A673 (cell line): ENCODE results near the gene FCGR1A.
"Not testable (repeated sequence)": the region's sequence is repeated elsewhere in the genome, so short reads cannot be mapped to it uniquely, and the experiment has no call there.

Source experiments
- CTCF ChIP-seq: fragments of 300-800, 200-600 bp; sonication (generic); conservative IDR thresholded peaks from 2 replicates; pipeline ENCODE4 v1.5.1; 2017; ENCODE audit warnings: low read depth, mild to moderate bottlenecking, antibody characterized with exemption, low read length, moderate library complexity, mixed read lengths
- EZH2 ChIP-seq: fragments of 200-600 bp; sonication (generic); IDR thresholded peaks from 2 replicates; pipeline ENCODE4 v1.6.1; 2017; ENCODE audit warnings: borderline replicate concordance, low read depth, mild to moderate bottlenecking, mixed read lengths, antibody characterized with exemption, low read length; ENCODE audit not compliant: poor library complexity, severe bottlenecking

- TF ChIP-seq EZH2, CTCF: not testable (repeated sequence)
These were observed 30.3 kb upstream of the FCGR1A start for GRCh38 chr1:149752186-149752585.
